NCI-H2029 treated with DMSO at 0.1 percent for 48 hours (cell line): ENCODE data around the gene ADCYAP1.

Source experiments
- DNase-seq: peaks from one replicate; lab custom pipeline; 2025; lab: John Stamatoyannopoulos, UW

Gene ADCYAP1

DNA sequence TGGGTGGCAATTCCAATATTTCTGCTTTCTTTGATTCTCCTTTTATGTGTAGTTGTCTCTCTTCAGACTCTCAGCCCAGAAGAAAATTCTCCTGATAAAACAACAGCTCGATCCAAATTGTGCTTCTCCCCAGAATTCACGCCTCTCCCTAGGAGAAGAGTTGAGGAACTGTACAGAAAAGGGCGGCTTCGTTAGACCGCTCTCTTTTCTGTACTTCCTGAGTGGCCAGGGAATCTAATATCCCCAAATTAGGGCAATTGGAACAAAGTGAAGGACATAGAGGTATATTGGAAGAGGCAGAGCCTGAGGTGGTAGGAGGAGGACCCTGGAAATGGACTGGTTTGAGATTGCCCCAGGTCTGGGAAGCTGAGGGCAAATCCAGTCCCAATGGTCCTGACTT, 5.6 kb downstream of the ADCYAP1 start:
- no peak for DNase-seq

DNA sequence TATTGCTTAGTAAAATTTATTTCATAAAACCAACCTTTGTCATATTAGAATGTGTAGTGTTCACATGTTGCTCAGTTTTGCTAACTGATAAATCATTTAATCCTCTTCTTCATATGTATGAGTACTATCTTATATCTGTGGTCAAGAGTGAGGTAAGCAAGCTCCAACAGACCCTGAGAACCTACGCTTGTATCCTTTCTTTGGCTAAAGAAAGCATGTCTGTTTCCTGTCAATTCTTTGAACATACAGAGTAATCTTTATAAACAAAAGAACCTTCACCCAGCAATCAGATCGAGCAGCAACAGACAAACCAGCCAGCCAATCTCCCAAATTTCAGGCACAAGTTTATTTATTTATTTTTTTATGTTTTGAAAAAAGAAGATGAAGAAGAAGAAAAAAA, 6.4 kb downstream of the ADCYAP1 start:
- DNase-seq, result no peak

DNA sequence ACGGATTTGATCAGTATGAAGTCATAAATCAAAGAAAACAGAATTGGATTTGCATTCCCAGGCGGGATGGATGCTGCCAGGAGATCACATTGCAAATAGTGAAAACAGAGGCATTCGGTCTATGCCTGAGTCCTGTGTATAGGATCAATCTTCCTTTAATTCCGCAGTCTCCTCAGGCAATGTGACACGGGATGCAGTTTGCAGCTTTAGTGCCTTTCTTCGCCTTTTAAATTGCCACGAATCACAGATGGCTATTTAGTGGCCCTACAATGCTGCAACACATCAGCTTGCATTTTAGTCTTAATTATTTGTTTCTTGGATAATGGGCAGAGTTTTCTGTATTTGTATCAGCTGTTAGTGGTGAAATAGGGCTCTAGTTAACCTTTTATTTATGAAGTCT, 6.8 kb downstream of the ADCYAP1 start:
- DNase-seq, result no peak

DNA sequence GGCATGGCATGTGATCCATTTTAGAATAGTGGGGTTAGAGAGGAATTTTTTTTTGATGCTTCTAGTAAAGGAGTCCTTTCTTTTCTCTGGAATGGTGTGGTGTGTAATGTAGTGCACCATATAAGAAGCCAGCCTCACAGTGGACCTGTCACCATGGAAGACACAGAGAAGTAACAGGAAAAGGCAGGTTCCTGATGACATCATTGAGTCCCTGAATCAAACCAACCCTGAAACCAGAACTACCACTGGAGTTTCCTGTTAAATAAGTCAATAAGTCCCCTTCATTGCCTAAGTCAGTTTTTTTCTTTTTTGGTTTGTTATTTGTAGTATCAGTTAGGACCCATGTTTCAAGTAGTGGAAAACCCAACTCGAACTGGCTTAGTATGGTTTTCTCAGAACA, 11.9 kb downstream of the ADCYAP1 start:
- no peak for DNase-seq

DNA sequence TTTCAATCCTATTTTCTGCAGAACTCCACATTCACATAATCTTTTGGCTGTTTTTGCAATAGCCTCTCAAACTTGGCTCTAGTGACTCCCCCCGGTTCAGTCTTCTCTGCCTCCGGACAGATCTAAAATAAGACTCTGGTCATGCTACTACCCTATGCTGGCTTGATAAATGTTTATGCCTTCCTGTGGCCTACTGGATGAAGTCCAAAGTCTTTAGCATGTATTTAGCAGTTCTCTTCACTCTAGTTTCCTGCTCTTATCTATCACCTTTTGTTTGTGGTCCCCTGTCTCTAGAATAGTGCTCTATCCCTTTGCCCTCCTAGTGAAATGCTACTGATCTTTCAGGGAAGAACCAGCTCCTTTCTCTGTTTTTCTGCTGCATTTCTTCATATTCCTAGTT, 14.4 kb downstream of the ADCYAP1 start:
- no peak for DNase-seq

DNA sequence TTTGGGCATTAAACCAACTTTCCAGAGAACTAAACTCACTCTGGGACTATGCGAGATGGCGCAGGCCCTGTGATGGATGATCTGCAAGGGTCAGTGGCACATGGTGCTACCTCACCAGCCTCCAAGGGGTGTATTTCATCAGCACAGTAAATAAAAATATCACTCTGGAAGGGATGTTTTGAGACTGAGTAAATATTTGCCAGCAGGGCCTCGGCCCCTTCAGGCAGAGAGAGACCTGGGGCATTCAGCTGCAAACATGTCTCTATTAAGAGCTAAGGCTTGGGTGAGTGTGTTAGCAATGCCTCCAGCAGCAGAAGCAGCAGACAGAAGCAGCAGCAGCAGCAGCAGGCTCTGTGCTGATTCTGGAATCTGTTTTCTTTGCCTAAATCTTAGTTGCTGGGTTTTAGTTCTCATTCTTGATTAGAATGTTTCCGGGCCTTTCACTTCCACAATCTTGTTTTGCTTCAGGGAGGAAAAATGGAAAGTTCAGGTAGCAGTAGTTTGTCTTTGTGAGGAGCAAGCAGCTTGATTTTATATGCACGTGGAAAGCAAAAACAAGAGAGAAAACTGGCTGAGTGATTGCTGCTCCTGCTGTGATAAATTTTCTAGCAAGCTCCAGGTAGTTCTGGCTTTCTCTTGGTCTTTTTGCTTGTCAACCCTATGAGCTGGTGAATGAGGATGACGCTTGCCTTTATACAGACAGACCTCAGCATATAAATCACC, 18.6 kb downstream of the ADCYAP1 start:
- peak; percentile 41 for DNase-seq

DNA sequence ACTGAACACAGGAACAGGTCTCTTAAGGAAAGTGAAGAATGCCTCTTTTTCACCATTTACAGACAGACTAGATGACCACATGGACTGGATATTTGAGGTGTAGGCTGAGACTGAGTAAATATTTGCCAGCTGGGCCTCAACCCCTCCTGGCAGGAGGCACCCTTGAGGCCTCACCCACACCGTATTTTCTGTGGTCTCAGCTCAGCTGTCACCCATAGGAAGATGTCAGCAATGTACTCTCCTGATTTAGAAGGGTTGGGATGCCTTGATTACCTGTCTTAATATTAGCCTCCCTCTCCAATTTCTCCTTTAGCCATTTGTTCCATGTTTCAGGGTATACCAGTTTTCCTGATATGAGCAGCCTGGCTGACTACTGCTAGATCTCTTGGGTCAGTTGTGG, 20.3 kb downstream of the ADCYAP1 start:
- peak; percentile 41 for DNase-seq

DNA sequence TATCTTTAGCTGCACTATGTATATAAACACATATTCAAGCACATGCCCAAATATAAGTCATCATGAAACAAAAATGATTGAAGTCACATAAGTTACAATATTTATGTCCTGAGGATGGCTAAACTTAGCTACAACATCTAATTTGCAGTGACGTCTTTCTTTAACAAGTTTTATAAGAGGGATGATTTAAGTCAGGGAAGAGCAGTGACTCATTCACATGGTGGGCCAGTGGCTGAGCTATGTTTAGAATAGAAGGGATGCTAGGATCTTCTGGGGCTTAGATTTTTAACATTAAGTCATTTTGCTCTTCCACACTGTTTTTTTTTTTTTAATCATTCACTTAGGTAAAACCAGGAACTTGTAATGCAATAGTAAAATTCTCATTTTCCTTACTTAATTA, 22.3 kb downstream of the ADCYAP1 start:
- DNase-seq, result no peak

DNA sequence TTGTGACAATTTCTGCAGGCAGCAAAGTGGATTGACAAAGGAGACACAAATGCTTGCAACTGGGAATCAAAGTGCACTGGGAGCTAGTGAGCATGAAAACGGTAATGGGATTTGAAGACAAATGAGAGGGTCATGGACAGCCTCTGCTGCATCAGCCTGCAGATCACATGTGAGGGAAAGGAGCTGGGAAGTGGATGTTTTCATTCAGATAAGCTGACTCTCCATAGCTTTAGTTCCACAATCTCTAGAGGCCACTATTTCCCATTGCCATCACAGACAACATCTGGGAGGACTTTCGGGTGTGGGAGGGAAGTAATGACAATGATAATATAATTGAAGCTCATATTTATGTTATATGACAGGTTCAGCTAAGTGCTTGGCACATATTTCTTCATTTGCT, 28.4 kb downstream of the ADCYAP1 start:
- DNase-seq, result no peak

DNA sequence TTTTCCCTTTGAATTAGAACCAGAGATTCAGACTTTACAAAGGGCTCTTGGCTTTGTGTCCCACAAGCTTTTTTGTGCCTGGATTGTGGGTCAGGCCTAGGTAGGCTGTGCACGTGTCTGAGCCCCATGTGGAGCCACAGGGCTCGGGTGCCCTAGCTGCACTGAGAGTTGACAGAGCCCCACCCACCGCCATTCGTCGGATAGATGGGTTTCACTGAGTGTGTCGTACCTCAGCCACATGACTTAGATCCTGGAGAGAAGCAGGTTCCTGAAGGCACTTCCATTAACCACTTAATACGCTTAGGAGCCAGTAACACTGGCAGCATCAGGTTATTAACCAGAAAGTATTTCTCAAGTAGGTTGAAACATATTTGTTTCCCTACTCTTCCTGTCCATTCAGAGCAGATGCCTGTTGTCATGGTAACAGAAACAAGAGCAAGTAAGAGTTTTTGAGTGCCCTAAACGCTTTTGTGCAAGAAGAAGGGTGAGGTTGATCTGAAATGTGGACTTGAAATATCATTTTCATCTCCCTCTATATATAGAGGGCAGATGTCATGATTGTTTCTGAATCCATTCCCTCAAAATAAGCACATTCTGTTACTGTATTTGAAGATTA, 30.0 kb downstream of the ADCYAP1 start:
- DNase-seq, result no peak

DNA sequence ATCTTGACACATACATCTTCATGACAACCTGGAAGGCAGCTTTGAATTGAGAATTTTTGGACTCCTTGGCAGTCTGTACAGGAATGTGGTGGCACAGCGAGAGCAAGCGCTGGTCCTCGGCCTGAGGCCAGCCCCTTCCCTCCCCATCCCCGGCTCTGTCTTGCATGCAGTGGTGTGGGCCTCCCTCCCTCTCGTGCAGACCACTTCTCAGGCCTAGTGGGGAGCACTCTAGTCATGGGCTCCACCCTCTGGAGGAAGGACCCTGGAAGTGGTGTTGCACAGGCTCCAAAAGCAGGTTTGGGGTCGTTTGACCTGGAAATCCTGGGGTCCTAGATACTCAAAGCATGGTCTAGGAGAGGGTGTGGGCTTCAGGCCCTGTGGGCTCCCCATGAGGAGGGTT, 32.3 kb downstream of the ADCYAP1 start:
- no peak for DNase-seq

DNA sequence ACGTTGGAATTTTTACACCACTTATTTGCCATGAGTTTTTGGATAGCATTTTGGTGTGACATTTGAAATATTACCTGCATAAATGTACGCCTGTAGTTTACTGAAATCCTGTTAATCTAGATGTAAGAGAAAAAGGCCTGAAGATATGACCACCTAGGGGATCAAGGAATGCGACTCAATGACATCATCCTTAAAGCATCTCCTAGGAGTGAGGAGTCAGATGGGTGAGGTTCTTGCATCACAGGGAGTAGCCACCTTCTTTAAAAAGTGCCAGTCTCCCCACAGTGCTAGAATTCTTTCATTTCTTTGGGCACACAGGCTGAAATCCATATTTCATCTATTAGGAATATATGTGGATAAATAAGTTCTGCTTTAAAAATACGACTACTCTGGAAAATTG, 34.5 kb downstream of the ADCYAP1 start:
- DNase-seq, result no peak

DNA sequence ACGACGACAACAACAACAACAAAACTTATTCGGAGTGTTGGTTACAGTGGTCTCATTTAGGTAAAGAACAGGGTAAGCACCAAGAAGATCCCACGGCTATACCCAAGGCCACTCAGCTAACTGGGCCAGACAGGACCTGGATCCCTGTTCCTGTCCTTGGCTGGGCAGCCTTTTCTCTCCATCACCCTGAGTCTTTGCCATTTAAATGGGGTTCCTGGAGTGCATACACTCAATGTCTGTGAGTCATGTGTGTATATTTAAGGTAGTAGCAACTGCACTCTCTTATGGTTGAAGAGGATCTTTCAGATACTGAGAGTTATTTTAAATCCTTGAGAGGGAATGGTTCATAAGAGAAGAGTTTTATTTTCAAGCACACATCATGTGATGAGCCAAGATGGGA, 35.3 kb downstream of the ADCYAP1 start:
- no peak for DNase-seq

DNA sequence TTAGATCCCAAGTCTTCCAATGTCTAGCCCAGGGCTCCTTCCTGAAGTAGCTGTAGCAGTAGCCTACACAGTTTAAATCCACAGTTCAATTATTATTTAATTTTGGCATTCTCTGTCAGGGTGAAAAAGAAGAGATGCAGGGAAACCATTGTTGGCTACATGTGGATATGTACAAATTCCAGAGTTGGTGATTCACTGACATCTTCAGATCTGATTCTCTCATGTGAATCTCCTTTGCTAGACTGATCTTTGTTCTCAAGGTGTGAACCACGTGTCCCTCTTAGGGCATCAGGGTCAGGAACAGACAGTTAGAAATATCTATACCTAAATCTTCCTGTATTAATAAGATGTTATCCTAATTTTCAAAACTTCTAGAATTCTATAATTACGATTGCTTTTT, 36.7 kb downstream of the ADCYAP1 start:
- DNase-seq, result no peak

DNA sequence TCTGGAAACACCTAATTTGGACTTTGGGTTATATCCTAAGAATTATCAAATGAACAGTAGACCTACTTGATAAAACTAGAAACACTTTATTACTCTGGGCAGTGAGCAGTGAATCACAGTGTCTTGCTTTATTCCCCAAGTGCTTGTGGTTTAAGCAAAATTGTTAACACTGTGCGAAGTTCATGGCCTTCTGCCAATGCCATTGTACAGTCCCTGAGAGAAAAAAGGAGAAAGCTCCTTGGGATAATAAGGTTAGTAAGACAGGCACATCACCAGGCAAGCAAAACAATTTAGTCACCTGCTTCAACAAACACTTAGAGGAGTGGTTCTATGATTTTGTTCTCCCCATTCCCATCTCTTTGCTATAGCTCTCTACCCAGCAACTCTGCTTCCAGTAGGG, 39.8 kb downstream of the ADCYAP1 start:
- DNase-seq, result no peak

DNA sequence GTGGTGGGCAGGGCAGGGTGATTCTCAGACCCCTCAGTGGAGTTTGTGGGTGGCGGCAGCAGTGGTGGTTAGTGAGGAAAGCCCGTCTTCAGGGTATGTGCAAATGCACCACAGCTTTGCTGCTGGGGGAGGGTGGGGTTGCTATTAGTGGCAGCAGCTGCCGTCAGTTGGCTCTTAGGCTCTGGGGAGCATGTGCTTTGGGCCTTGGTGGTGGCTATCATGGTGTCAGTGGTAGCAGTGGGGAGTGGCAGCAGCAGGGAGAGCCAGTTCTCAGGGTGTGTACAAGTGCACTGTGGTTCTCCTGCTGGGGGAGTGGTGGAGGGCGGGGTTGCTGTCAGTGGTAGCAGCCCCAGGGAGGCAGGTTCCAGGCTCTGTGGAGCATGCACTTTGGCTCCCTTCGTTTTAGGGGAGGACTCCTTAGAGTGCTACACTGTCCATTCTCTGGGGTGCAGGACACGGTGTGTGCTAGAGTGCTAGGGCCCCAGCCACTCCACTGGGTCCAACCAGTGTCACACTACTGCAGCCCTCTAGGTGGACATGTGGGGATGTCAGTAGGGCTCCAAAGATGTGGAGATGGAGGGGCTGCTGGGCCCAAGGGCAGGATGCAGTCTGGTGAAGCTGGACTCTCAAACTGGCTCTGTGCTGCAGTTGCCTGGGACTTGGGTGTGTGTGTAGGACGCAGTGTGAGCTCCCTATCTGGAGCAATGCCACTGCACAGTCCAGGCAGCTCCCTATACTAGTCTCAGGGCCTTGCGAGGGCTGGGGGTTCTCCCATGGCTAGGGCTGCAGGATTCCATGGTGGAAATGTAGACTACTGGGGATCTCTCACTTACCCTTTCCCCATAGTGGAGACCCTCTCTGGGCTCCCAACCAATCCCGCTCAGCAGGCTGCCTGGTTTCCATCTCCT, 45.3 kb downstream of the ADCYAP1 start:
- no peak for DNase-seq

DNA sequence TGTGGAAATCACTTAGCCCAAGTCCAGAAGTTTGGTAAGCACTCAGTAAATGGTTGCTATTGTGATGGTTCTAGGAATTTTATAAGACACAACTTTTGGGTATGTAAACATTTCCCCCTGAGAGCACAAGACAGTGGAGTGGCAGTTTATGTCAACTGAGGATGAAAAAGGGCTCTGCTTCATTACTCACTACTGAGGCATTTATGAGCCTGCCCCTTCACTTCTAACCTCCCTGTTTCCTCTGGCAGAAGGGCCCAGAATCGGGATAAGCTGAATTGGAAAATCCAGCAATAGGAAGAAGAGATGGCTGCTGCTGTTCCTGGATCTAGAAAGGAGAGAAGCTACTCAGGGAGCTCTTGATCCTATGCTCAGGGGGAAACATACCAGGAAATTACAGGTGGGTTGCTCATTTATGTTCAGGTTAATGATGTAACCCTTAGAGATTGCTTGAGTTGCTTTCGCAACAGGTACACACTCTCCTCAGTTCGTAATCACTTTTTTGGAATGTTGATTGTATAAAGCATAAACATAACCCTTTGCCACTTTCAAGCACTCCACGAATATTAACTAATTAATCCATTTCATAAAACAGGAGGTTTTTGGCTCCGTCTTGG, 46.3 kb downstream of the ADCYAP1 start:
- DNase-seq, result no peak

DNA sequence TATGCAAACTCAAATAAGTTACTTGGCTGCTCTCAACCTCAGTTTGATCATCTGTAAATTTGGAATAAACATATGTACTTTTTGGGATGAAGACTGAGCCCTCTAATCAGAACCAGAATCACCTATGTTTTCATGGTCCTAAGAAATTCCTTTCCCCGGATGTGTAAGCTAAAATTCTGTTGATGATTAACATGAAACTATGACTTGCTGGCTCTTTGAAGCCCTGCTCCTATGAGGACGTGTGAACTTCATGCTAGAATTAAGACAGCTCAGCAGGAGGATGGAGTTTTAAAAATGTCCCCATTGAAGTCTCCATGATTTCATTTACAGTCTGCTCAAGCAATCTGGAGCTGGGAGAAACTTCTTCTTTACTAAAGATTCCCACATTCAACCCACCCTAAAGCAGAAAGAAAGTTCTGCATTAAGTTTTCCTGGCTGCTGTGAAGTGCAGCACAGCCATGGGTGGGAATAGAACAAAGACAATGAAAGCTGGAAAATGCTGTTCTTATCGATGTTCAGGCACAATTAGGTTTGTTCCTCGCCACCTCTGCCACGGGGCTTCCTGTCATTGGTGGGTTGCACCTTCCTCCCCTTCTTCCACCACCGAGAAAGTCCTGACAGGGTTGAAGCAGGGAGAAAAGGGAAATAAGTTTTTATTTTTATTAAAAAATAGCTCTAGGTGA, 50.9 kb downstream of the ADCYAP1 start:
- no peak for DNase-seq

DNA sequence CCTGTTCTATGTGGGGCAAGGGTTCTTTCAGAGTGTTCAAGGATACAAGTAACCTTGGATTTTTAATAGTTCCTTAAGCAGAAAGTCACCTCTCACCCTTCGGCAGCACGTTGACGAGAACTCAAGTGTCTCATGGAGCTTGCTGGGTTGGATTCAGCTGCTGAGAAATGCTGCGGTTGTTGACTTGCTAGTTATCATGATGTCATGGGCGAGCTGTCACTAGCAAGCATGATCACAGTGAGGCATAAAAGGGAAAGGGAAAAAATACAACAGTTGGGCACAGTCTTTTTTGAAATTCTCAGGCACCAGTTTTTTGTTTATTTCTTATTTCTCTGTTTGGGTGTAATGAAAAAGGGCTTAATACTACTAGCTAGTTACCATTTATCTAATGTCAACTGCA, 53.2 kb downstream of the ADCYAP1 start:
- DNase-seq, result no peak

DNA sequence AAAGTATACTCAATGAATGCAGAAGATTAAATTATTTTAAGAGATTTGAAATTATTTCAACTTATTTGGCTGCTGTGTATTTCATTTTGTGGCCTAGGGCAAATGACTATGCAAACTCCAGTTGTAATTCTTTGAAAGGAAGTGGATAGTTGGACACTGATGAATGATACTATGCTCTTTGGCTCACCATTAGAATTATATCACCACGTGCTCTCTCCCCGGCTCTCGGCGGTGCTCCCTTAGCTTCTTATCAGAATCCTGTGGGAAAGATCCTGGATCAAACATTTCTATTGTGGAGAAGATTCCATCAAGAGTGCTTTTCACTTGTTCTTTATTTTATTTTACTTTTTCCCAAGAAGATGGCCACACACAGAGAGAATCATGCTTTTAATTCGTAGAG, 55.2 kb downstream of the ADCYAP1 start:
- no peak for DNase-seq
